ENCODE results near the gene BAZ1A.
A peak's percentile ranks its signal among the peaks of the same experiment; 100 is the strongest.

Gene BAZ1A

DNA sequence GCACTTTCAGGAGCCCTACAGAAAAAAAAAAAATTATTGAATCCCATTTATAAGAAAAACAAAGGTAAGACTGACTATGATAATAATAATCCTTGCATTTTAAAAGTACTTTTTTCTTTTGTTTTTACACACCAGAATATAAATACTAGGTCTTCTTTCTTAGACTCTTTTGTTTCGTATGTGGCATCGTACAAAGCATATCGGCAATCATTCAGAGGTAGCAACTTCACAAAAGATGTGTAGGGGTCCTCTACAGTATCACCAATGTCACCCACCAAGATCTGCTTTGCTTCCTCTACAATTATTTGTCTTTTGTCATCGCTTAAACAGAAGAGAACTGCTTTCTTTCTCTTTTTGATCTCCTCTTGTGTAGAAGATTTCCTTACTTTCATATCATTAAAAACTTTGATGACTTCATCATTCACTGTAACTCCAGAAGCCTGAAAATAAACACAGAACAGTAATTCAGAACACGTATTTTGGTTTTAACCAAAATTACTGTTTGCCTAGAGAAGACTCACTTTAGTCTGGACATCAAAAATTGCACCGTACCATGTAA, 162.0 kb downstream of the BAZ1A start:
- H3K27me3 ChIP-seq (ENCODE audit: control insufficient read depth, insufficient read depth, low read length, poor library complexity, severe bottlenecking): peaks cover 8% of the 10 kb centered on the region
- H3K4me3 ChIP-seq (ENCODE audit: insufficient read depth, low read depth, low read length): peak overlapping the region; percentile 73
- H3K27ac ChIP-seq (ENCODE audit: insufficient read depth, low read depth, low read length, poor library complexity, severe bottlenecking): no peak overlapping the region
- peaks cover 5% of the 10 kb centered on the region for H3K4me1 ChIP-seq (ENCODE audit: control insufficient read depth, insufficient read depth, low read length)
- H3K9me3 ChIP-seq (ENCODE audit: control insufficient read depth, low read length): no peaks in the 10 kb centered on the region
- WGBS, 2 experiments: 76 to 81% methylated on average over 6 of the region's 6 CpGs
- peaks cover 6% of the 10 kb centered on the region for H3K36me3 ChIP-seq (ENCODE audit: control insufficient read depth, insufficient read depth, low read length)

DNA sequence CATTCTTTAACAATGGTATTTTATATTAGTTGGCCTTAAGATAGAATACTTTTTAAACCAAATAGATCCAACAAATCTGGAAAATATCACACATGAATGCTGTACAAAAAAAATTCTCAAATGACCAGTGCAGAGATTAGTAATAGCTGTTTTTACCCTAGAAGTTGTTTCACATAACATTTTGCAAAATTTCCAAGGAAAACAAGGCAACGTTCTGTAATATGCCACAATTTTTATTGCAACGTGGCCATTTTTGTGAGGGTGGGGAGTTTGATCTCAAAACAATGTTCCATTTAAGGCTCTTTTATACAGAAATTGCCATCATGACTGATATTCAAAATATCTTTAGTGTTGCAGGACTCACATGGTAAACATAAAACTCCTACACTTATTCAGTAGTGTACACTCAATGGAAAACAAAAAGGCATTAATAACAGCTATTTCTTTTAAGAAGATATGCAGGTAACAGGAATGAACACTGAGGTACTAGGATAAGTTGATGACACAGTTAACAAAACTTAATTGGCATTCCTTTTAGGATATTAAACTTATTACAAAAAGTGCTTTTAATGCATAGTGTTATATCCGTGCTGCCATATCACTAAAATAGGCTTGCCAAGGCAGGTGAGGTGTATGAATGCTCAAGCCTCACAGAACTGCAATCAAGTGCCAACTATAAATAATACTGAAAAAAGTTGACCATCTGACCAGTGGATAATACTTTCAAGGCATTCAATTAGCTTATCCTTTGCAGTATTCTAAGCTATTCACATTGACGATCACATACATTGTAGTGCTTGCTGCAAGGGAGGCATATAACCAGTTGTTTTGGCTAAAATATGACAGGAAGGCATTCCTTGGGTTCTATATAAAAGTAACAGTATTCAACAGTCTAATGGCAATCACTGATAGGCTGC, 163.1 kb downstream of the BAZ1A start:
- Histone ChIP-seq H3K27ac (ENCODE audit: insufficient read depth, low read depth, low read length, poor library complexity, severe bottlenecking) (no peak overlapping the region), H3K4me3 (ENCODE audit: insufficient read depth, low read depth, low read length) (no peak overlapping the region), H3K4me1 (ENCODE audit: control insufficient read depth, insufficient read depth, low read length) (peaks cover 5% of the 10 kb centered on the region), H3K36me3 (ENCODE audit: control insufficient read depth, insufficient read depth, low read length) (peaks cover 6% of the 10 kb centered on the region), H3K27me3 (ENCODE audit: control insufficient read depth, insufficient read depth, low read length, poor library complexity, severe bottlenecking) (peaks cover 8% of the 10 kb centered on the region), H3K9me3 (ENCODE audit: control insufficient read depth, low read length) (no peaks in the 10 kb centered on the region)
- WGBS, 2 experiments: 97 to 98% methylated on average over 3 to 4 of the region's 4 CpGs

DNA sequence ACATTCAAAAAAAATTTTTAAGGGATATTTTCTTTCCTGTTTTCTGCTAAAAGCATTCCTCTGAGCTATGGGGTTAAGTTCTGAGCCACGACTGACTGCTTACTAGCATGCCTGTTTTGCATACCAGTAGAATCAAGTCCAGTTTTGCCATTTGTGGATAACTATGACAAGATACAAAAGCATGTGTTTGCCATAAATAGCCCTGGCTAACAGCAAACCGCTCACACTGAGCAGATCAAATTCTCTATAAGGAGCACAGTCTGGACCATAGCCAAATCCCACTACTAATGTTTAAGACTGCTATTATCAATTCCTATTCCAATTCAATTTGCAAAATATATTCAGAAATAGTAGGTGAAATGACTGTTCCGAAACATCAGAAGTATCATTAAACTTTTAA, 164.0 kb downstream of the BAZ1A start:
- 92 to 95% methylated on average over 2 to 3 of the region's 3 CpGs for WGBS, 2 experiments
- Histone ChIP-seq H3K4me1 (ENCODE audit: control insufficient read depth, insufficient read depth, low read length) (peaks cover 5% of the 10 kb centered on the region), H3K27me3 (ENCODE audit: control insufficient read depth, insufficient read depth, low read length, poor library complexity, severe bottlenecking) (peaks cover 8% of the 10 kb centered on the region), H3K4me3 (ENCODE audit: insufficient read depth, low read depth, low read length) (no peak overlapping the region), H3K27ac (ENCODE audit: insufficient read depth, low read depth, low read length, poor library complexity, severe bottlenecking) (no peak overlapping the region), H3K9me3 (ENCODE audit: control insufficient read depth, low read length) (no peaks in the 10 kb centered on the region), H3K36me3 (ENCODE audit: control insufficient read depth, insufficient read depth, low read length) (peaks cover 6% of the 10 kb centered on the region)

DNA sequence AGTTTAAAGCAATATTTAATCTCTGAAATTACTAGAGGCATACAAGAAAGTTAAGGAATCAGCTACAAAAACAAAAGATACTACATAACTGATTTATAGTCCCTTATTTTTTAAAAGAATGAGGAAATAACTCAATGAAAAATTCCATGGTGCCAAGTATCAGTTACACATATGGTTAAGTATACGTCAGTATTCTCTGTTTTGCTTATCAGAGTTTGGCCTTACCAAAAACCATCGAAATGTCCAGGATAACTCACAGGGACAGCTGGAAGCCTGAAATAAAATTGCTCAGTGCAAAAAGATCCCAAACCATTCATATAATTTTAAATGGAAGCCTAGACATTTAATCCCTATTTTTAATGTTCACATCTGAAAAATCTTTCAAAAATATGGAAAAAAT, 164.4 kb downstream of the BAZ1A start:
- H3K4me1 ChIP-seq (ENCODE audit: control insufficient read depth, insufficient read depth, low read length): peaks cover 5% of the 10 kb centered on the region
- peaks cover 8% of the 10 kb centered on the region for H3K27me3 ChIP-seq (ENCODE audit: control insufficient read depth, insufficient read depth, low read length, poor library complexity, severe bottlenecking)
- no peak overlapping the region for H3K27ac ChIP-seq (ENCODE audit: insufficient read depth, low read depth, low read length, poor library complexity, severe bottlenecking)
- peaks cover 6% of the 10 kb centered on the region for H3K36me3 ChIP-seq (ENCODE audit: control insufficient read depth, insufficient read depth, low read length)
- no peak overlapping the region for H3K4me3 ChIP-seq (ENCODE audit: insufficient read depth, low read depth, low read length)
- 96% methylated on average over 2 of the region's 2 CpGs for WGBS, 2 experiments
- no peaks in the 10 kb centered on the region for H3K9me3 ChIP-seq (ENCODE audit: control insufficient read depth, low read length)

DNA sequence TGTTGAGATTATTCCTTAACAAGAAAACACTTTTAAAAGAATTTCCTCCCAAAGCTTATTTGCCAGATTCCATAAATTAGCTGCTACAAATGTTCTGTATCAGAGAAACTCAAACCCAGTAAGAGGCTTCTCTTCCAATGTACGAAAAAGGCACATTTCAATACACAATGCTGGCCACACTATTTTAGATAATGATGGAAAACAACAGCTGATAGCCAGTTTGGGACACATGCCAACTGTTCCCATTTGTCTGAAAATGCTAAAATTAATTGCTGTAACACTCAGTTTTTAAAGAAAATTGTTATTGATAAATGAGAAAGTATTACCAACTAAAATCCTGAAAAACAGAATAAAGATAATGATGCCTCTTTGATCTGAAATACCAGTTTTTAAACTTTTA, 165.2 kb downstream of the BAZ1A start:
- Histone ChIP-seq H3K4me1 (ENCODE audit: control insufficient read depth, insufficient read depth, low read length) (peaks cover 5% of the 10 kb centered on the region), H3K27me3 (ENCODE audit: control insufficient read depth, insufficient read depth, low read length, poor library complexity, severe bottlenecking) (peaks cover 3% of the 10 kb centered on the region), H3K27ac (ENCODE audit: insufficient read depth, low read depth, low read length, poor library complexity, severe bottlenecking) (no peak overlapping the region), H3K36me3 (ENCODE audit: control insufficient read depth, insufficient read depth, low read length) (peaks cover 6% of the 10 kb centered on the region), H3K4me3 (ENCODE audit: insufficient read depth, low read depth, low read length) (no peak overlapping the region), H3K9me3 (ENCODE audit: control insufficient read depth, low read length) (no peaks in the 10 kb centered on the region)
- WGBS, 2 experiments: 85 to 96% methylated on average over 1 of the region's 1 CpG

DNA sequence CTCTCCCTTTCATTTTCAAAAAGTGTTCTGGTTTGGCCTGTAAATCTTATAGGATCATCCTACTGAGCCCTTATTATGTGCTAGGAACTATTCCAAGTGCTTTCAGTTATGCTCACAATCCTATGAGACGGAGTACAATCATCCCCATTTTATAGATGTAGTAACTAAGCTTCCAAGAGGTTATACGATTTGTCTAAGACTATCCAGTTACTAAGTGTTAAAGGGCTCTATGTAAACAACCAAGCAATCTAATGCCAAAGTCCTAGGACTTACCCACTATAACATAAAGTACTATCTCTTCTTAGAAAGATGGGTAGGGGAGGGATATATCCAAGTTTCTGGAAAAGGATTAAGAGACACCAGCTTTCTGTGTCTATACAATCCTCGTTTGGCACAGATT, 167.4 kb downstream of the BAZ1A start:
- peaks cover 3% of the 10 kb centered on the region for H3K4me1 ChIP-seq (ENCODE audit: control insufficient read depth, insufficient read depth, low read length)
- H3K36me3 ChIP-seq (ENCODE audit: control insufficient read depth, insufficient read depth, low read length): peaks cover 6% of the 10 kb centered on the region
- no peaks in the 10 kb centered on the region for H3K9me3 ChIP-seq (ENCODE audit: control insufficient read depth, low read length)
- H3K4me3 ChIP-seq (ENCODE audit: insufficient read depth, low read depth, low read length): no peak overlapping the region
- no peak overlapping the region for H3K27ac ChIP-seq (ENCODE audit: insufficient read depth, low read depth, low read length, poor library complexity, severe bottlenecking)
- 87 to 91% methylated on average over 2 of the region's 3 CpGs for WGBS, 2 experiments
- H3K27me3 ChIP-seq (ENCODE audit: control insufficient read depth, insufficient read depth, low read length, poor library complexity, severe bottlenecking): no peaks in the 10 kb centered on the region
